NCI-H226 (cell line): ENCODE results near the gene APOL2.
"Not testable (repeated sequence)": the region's sequence is repeated elsewhere in the genome, so short reads cannot be mapped to it uniquely, and the experiment has no call there.

Source experiments
- DNase-seq: peaks from one replicate; pipeline ENCODE4 v3.0.0-alpha.2; 2015

Gene APOL2

DNA sequence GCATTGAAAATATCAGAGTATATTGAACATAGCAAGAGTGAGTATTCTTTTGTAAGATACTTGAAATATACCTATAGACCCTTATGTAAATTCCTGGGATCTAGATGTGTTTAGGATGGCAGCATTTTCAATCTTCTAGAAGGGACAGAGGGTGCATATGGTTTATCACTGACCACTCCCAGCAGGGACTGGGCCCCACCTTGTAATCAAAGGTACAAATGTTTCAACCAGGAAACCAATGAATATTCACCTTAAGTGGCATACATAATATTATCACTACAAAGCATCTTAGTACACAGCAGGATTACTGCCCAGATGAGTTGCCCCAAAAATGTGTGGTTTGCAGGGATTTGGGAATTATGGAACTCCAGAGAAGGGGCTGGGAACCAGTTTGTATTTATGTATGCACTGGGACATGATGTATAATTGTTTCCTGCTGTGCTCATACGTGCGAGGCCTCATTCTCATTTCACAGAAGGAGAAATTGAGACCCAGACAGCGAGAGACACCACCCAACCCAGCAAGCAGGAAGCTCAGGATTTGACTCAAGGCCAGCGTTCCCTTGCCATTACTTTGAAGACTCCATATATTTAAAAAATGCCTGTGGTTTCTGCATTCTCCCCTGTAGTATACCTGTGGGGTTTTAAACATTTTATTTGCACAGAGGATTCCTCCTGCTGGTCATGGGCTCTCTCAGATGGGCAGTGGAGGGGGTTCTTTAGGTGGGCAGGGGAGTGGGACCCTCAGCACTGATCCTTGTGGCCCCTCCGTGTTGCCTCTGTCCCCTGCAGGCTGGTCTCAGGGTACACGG, 42.9 kb downstream of the APOL2 start:
- no peak for DNase-seq

DNA sequence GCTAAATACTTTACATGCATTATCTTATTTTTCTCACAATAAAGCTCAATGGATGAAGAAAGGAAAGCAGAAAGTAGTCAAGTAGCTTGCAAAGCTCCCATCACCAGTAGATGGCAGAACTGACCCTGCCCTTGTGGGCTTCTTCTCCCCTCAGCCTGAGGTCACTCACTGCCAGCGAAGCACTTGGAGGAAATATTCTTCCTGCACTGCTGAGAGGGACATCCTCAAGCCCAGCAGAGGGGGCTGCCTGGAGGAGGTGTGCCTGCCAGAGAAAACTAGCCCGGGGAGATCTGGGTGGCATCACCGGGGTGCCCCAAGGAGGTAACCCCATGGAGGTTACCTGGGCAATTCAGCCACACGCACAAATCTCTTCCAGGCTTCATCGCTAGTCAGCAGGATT, 44.4 kb downstream of the APOL2 start:
- DNase-seq, result no peak

DNA sequence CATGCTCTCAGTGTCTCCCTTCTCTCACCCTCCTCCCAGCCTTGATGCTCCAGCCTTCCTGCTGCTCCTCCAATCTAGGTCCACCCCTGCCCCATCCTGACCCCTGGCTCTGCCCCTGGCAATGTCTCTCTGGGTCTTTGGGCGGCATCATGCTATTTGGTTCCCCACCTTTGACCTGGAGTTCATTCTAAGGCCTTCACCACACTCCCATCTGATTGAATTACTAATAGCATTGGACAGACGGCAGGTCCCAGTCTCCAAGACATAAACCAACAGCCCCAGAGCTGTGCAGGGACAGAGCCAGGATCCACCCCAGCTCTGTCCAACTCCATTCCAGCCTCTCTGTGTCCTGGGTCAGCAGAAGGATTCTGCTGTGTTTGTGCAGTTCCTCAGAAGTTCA, 44.9 kb downstream of the APOL2 start:
- no peak for DNase-seq

DNA sequence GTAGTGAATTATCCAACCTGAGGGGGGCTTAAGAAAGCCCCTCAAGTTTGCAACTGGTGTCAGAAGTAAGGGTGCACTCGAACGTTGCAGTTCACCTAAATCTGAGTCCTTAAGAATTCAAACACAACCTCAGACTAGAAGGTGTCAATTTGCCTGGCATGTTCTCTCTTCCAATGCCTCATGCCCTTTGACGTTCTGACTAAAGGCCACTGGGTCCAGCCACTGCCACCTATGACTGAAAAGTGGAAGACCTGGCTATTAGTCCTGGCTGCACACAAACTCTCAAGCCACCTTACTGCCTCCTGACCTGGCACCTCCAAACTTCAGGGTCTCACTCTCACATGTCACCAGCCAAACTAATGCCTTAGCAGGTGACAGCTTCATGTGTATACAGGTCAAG, 45.8 kb downstream of the APOL2 start:
- no peak for DNase-seq

DNA sequence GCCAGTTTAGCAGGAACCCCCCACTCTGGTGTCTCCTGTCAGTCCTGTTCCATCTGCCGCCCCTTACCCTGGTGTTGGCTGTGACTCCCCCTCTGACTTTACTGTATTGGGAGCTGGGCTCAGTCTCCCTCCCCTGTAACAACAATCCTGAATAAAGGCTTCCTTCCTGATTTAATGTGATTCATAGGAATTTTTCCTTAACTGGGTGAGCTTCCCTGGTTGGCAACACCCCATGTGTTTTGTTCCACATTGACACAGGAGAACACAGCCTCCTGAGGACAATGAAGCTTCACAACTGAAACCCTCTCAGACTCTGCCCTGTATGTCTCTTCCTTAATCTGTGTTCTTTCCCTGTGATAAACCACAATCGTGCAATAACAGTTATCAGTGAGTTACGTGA, 46.2 kb downstream of the APOL2 start:
- DNase-seq, result no peak

DNA sequence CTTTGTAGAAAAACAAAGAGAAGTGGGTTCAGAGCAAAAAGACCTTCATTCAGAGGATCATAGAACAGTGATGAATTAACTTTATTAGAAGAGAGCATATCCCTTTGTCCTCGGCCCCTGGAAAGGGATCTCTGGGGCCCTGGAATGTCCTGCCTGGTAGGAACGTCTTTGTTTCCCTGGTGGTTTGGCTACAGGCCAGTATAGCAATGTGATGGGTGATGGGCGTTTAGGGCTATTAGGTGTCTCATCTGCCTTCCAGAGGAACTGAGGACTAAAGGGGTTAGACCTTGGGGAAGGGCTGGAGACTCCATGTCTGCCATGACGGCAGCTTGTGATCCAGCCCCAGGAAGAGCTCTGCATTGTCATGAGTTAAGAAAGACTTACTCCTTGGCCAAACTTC, 46.8 kb downstream of the APOL2 start:
- no peak for DNase-seq

DNA sequence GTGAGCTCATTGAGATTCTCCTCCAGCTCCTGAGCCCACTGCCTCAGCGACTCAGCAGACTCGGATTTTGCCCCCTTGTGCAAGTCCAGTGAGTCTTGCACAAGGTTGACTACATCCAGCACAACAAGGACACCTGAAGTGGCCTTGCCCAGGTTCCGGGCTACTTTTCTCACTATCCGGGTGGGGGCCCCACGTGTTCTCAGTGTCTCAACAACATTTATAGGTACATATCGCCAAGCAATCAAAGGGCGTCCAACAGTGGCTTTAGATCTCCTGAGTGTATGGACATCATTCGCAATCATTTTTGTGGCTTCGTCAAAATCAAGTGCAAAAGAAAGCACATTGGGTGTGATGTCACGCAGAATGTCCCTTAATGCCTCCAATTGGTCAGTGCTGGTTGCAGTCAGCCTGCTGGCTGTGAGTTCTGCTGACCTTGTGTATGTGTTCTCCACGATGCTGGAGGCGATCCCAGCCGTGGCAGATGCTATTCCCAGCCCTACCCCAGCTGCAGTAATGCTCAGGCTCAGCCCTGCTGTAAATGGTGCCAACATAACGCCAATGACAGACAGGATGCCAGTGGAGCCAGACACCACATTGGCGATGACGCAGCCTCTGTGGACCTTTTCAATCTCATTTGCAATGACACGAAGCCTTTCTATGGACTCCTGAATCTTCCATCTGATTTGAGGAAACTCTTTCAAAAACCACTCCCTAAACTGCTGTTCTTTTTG, 48.1 kb downstream of the APOL2 start:
- no peak for DNase-seq

DNA sequence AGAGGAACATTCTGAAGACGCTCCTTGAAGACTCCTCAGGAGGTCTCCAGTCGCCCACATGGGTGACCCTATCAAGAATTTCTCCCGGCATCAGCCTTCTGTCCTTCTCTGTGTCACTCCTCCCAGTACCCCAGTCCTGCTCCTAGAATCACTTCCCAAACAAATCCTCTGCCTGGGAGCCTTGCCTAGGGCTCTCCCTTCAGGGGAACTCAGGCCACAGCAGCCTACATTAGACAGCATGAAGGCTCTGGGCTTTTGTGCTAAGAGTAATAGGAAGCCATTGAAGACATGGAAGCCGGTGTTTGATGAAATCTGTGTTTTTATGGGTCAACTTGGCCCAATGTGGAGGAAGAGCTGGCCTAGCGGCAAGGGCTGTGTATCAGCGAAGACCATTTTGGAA, 51.5 kb downstream of the APOL2 start:
- DNase-seq, result not testable (repeated sequence)

DNA sequence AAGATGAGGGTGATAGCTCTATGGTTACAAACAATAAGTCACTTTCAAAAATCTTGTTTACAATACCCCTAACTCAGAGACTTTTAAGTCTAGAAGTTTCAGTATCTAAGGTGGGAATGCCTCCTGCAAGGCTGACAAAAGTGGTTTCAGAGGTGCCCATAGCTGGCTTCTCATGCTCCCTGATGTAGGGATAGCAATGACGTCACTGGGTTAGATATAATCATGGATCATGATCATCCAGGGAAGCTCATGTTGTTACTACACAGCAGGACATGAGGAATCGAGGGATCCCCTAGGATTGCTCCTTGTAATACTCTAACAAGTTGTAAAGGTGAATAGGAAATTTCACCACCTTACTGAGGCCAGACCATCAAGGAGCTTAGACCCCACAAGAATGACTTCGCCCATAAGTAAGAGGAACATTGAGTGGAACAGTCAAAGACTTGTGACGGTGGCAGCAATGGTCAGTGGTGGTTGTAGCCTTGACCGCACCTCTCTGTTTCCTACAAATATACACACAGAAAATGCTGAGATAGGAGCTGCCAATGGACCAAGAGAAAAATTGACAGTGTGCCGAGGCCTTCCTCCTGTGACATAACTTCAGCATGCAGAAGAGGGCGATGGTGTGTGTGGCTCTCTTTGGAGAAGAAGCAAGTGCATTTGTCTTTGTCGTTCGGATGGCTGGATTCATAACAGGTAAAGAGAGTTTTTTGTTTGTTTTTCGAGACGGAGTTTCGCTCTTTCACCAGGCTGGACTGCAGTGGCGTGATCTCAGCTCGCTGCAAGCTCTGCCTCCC, 53.3 kb downstream of the APOL2 start:
- no peak for DNase-seq

DNA sequence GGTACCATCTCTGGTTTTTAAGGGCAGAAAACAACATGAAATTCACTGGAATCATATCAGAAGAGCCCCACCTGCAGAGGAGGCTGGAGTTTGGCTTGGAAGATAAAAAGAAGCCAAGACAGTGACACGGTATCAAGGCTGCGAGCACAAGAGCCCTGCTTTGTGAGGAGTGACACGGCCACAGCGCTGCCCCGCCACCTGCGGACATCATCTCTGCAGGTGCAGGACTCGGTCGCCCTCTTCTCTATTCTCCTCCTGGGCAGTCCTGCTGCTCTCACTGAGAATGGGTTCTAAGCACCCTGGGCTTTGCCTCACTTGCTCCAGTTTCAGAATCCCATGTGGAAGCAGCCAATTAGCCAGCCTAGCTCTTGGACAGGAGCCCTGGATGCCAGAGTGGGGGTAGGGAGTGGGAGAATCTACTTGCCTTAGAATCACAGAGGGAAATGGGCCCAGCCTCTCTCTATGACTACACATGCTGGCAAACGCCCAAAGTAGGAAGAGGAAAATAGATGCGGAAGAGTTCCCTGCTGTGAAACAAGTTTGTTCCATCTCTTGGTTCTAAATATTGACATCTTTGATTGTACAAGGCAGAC, 54.8 kb downstream of the APOL2 start:
- no peak for DNase-seq

DNA sequence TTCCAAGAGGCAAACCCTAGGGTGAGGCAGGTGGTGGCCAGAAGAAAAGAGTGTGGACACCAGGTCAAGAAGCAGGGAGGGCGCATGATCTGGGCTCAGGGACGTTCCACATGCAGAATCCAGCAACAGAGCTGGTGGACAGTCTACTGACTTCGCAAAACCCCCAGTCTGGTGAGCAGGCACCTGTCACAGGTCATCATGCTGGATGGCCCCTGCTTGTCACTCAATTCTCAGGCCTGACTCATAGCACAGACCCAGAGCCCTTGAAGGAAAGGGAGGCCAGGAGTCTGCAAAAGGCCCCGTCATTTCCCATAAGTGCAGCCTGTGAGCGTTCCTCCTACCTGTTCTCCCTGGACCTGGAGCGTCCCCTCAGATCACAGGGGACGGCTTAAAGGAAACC, 55.9 kb downstream of the APOL2 start:
- no peak for DNase-seq

DNA sequence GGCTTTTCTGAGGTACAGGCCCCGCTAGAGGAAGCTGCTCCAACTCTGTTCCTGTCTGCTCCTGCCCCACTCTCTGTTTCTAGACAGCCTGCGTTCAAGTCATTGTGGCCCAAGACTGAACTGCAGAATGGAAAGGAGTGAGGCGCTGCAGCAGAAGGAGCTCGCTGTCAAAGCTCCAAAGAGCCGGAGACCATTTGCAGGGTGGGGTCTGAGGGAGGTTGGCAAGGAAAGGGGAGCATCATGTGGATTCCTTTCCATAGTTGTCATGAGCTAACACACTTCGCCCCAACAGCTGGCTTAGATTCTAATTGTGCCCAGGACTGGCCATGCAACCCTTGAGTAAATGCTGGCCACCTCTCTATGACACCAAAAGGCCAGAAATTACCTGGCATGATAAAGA, 56.5 kb downstream of the APOL2 start:
- DNase-seq, result no peak

DNA sequence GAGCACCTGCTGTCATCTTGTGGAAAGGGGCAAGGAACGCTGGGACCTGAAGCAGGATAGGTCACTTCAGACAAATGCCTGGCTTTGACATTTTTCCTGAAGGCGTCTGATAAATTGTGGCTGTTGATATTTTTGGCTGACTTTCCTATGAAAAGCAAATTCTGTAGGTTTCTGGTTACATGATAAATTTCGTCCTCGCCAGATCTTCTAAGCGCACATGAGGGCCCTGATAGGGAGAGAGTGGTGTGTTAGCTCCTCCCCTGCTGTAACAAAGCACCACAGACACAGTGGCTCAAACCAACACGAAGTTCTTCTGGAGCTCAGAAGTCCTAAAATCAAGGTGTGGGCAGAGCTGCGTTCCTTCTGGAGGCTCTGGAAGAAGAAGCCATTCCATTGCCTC, 57.3 kb downstream of the APOL2 start:
- no peak for DNase-seq

DNA sequence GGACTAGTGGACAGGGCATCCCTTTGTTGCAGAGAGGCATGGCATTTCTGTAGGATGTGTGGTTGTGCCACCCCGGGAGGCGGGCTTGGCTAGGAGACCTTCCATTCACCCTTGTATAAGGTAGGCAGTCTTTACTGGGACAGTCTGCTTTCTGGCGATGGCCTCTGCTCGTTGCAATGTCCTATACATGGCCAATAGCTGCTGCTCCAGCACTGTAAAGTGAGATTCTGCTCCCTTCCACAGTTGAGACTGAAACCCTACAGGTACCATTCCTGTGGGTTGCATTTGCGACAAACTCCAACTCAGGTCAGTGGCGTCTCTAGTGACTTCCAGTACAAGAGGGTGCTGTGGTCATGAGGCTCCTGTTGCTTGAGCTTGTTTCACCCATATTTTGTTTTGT, 58.4 kb downstream of the APOL2 start:
- no peak for DNase-seq

DNA sequence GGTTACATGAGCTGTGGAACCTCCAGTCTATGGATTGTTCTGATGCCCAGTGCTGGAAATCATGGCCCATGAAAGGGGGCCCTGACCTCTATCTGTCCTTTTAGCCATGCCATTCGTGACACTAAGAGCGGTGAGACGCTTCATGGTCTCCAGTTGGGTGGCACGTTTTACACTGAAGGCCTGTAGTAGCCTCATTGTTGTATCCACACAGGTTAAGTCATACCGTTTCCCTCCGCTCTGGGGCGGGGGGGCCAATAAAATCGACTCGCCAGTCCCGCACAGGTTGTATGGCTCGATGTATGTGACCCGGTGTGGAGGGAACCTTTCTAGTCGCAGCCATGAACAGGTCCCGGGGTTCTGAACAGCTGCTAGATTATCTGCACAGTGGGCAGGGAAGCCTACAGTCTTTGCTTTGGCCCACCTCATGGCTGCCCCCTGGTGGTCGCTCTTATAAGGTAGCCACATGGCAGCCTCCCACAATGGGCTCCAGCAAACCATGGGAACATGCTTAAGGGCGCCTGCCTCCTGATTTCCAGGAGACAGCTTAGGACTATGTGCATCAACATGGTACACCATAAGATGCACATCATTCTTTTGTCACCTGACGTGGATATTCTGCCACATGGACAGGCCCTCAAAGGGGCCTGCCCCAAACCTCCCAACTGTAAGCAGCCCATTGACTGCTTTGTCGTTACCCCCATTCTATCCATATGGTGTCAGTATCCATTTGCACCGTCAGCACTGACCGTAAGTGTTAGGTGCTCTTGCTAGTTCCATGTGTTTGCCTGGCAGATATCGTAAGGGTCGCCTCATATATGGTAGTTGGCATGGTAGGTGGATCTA, 59.1 kb downstream of the APOL2 start:
- no peak for DNase-seq

DNA sequence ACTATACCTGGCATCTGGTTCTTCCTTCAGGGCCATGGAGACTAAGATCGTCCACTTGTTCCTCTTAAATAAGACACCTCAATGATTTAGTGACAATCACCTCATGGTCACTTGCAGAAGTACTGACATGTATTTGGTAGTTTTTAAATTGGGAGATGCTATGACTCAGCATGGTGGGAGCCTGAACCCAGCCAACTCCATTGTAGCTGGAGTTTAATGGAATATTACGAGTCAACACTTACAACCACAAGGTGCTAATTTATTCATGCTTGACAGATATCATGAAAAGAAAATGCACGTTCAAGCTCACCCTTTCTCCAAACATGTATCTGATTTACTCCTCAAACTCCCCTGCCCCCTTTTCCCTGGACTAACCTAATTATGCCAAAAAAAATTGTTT, 62.2 kb downstream of the APOL2 start:
- no peak for DNase-seq
